Uterus (tissue), 4 donors: ENCODE data around the gene NSL1. TPM values are rescaled to one million over a fixed set of nuclear protein-coding genes. Genes with fewer than 3 reads are reported as not detected.

Source experiments
- DNase-seq, 2 donors: peaks; one replicate each; pipeline ENCODE4 v3.0.0-alpha.2; 2019 to 2020
- H3K27ac ChIP-seq, 2 donors: fragments of 200-600 bp; sonication (generic); 1 replicate in 1 of 2; 2 replicates in 1 of 2; pipeline ENCODE4 v1.5.1; 2016 to 2018
- H3K27me3 ChIP-seq, 2 donors: fragments of 200-600 bp; sonication (generic); one replicate each; pipeline ENCODE4 v1.5.1; 2018 to 2019; ENCODE audit warnings: control low read depth in 1 of 2
- H3K36me3 ChIP-seq, 2 donors: fragments of 200-600 bp; sonication (generic); one replicate each; pipeline ENCODE4 v1.5.1; 2019; ENCODE audit warnings: control low read depth in 1 of 2
- H3K4me1 ChIP-seq, 2 donors: fragments of 200-600 bp; sonication (generic); one replicate each; pipeline ENCODE4 v1.5.1; 2018 to 2019; ENCODE audit warnings: control low read depth in 1 of 2
- H3K4me3 ChIP-seq, 2 donors: fragments of 200-600 bp; sonication (generic); 1 replicate in 1 of 2; 2 replicates in 1 of 2; pipeline ENCODE4 v1.5.1; 2018 to 2019; ENCODE audit warnings: mild to moderate bottlenecking in 1 of 2
- H3K9me3 ChIP-seq, 2 donors: fragments of 200-600 bp; sonication (generic); one replicate each; pipeline ENCODE4 v1.5.1; 2019; ENCODE audit warnings: control low read depth in 1 of 2
- CTCF ChIP-seq, 4 experiments: fragments of 200-600 bp in 2 of 4; fragments of 450-650 bp in 2 of 4; sonication (generic) in 2 of 4; IDR thresholded peaks; one replicate each; pipeline ENCODE4 v1.5.1; 2016 to 2019; ENCODE audit warnings: antibody characterized with exemption in 4 of 4, mild to moderate bottlenecking in 2 of 4, moderate library complexity in 1 of 4
- POLR2A ChIP-seq, 2 donors: fragments of 450-650 bp; IDR thresholded peaks; one replicate each; pipeline ENCODE4 v1.6.1; 2016; ENCODE audit warnings: antibody characterized with exemption in 2 of 2, mild to moderate bottlenecking in 1 of 2, moderate library complexity in 1 of 2
- intact Hi-C: fragments of 100-400 bp; cut with DNase I; formaldehyde crosslinking; loops from one replicate; pipeline ENCODE4 v1.15.1; 2023; ENCODE audit warnings: low total_unique reads
- total RNA-seq, 4 donors: library from RNA; depleted of rRNA in 3 of 4; stranded (reverse); fragments of >200 nt in 3 of 4; gene quantifications; one replicate each; pipeline versions ENCODE4 v1.1.0 to v1.2.4, GENCODE V29; 2014 to 2023
- donor health status: DM: yes; HTN: yes; CAD: no.

NSL1 gene
- total RNA-seq, 4 donors from 2014 or later, result 39.1 to 73.8 (median 60.5) TPM

GRCh38 chr1:212678456-212679410 lies 112.8 kb downstream of the NSL1 start:
- Histone ChIP-seq H3K9me3 (no peaks in the 10 kb centered on the region), H3K4me1 (no peaks in the 10 kb centered on the region), H3K27ac (no peak overlapping the region), H3K4me3 (no peak overlapping the region), H3K36me3 (no peaks in the 10 kb centered on the region), H3K27me3 (no peaks in the 10 kb centered on the region)
- intact Hi-C loops, result no loop called here
- no peak for TF ChIP-seq POLR2A (IDR thresholded peaks at IDR 0.05)
- no peak for TF ChIP-seq CTCF (IDR thresholded peaks at IDR 0.05)
- no peak for DNase-seq

GRCh38 chr1:212677573-212677972 lies 114.0 kb downstream of the NSL1 start:
- H3K36me3 ChIP-seq, result no peaks in the 10 kb centered on the region
- no peaks in the 10 kb centered on the region for H3K27me3 ChIP-seq
- H3K27ac ChIP-seq, result no peak overlapping the region
- intact Hi-C loops, result no loop called here
- H3K4me3 ChIP-seq, result no peak overlapping the region
- TF ChIP-seq CTCF (IDR thresholded peaks at IDR 0.05), result no peak
- no peak for TF ChIP-seq POLR2A (IDR thresholded peaks at IDR 0.05)
- H3K4me1 ChIP-seq, result no peaks in the 10 kb centered on the region
- DNase-seq, result no peak
- H3K9me3 ChIP-seq, result no peaks in the 10 kb centered on the region

- intact Hi-C loops, result no loop called here
- no peak overlapping the region for H3K4me3 ChIP-seq
- H3K4me1 ChIP-seq, result no peaks in the 10 kb centered on the region
- no peaks in the 10 kb centered on the region for H3K36me3 ChIP-seq
- no peak overlapping the region for H3K27ac ChIP-seq
- no peaks in the 10 kb centered on the region for H3K9me3 ChIP-seq
- H3K27me3 ChIP-seq, result no peaks in the 10 kb centered on the region
- TF ChIP-seq POLR2A (IDR thresholded peaks at IDR 0.05), result no peak
- no peak for TF ChIP-seq CTCF (IDR thresholded peaks at IDR 0.05)
- DNase-seq, result no peak
Measured at GRCh38 chr1:212677136-212677535, 114.4 kb downstream of the NSL1 start.

Other genes with a start within 250 kb of the NSL1 start
- gene ATF3, start 183.0 kb downstream of the NSL1 start, total RNA-seq, result 10 to 100 TPM in 3 of 4 donors, 1 to 10 TPM in 1; 1.8 to 42.6 (median 24.4) TPM
- 10 to 100 TPM in 1 of 4 donors, 1 to 10 TPM in 2, not detected in 1; 3.0 to 10.3 (median 3.5) TPM for gene BATF3, start 91.9 kb downstream of the NSL1 start, total RNA-seq
- 10 to 100 TPM in 3 of 4 donors, 1 to 10 TPM in 1; 8.2 to 27.4 (median 17.5) TPM for gene TATDN3, start 117 bp upstream of the NSL1 start, total RNA-seq
- gene SPATA45, start 55.9 kb upstream of the NSL1 start, total RNA-seq, result not detected
- 10 to 100 TPM in 2 of 4 donors, 1 to 10 TPM in 2; 2.0 to 28.9 (median 7.6) TPM for gene FLVCR1, start 66.5 kb upstream of the NSL1 start, total RNA-seq
- 10 to 100 TPM in 1 of 4 donors, 1 to 10 TPM in 1, under 1 TPM in 2; under 0.01 to 17.2 (median 1.1) TPM for gene VASH2, start 158.8 kb upstream of the NSL1 start, total RNA-seq
- 10 to 100 TPM; 37.1 to 79.9 (median 59.4) TPM for gene ANGEL2, start 224.1 kb upstream of the NSL1 start, total RNA-seq